Measurements from ENCODE around the gene PCOLCE2. TPM values are rescaled to one million over a fixed set of nuclear protein-coding genes. Genes with fewer than 3 reads are reported as not detected.

PCOLCE2 gene
- total RNA-seq, 1 experiment from 2014 or later, result 13.5 TPM

DNA sequence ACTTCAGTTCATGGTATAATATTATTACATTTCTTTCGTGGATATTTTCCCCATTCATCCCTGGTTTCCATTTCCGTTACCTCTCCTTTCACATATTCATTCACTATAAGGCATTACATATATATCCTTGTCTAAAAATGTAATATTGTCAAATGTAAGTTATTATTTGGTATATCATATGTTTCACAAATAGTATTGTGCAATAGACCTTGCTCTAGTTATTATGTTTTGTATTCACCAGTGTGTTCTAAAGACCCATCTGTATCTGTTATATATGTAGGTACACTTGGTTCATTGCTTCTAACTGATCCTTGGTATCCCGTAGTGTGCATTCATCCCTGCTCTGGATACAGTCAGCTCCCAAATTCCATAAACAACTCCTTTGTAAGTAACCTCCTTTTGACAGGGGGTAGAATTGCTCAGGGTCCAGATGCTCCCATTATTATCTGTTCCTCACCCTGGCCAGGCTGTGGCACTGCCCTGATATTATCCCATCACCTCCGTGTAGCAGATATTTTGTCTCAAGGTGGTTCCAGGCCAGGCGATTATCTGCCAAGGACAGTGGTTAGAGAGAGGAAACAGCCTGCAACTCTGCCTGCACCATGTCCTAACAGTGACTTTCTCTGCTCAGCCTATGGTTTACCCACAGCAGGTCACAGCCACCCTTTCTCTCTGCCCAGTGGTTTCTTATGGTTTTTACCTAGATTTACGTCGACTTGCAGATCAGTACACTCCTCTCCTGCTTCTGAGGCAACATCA lies 45.4 kb upstream of the PCOLCE2 start (continued):
- TF ChIP-seq, protein P1, sequence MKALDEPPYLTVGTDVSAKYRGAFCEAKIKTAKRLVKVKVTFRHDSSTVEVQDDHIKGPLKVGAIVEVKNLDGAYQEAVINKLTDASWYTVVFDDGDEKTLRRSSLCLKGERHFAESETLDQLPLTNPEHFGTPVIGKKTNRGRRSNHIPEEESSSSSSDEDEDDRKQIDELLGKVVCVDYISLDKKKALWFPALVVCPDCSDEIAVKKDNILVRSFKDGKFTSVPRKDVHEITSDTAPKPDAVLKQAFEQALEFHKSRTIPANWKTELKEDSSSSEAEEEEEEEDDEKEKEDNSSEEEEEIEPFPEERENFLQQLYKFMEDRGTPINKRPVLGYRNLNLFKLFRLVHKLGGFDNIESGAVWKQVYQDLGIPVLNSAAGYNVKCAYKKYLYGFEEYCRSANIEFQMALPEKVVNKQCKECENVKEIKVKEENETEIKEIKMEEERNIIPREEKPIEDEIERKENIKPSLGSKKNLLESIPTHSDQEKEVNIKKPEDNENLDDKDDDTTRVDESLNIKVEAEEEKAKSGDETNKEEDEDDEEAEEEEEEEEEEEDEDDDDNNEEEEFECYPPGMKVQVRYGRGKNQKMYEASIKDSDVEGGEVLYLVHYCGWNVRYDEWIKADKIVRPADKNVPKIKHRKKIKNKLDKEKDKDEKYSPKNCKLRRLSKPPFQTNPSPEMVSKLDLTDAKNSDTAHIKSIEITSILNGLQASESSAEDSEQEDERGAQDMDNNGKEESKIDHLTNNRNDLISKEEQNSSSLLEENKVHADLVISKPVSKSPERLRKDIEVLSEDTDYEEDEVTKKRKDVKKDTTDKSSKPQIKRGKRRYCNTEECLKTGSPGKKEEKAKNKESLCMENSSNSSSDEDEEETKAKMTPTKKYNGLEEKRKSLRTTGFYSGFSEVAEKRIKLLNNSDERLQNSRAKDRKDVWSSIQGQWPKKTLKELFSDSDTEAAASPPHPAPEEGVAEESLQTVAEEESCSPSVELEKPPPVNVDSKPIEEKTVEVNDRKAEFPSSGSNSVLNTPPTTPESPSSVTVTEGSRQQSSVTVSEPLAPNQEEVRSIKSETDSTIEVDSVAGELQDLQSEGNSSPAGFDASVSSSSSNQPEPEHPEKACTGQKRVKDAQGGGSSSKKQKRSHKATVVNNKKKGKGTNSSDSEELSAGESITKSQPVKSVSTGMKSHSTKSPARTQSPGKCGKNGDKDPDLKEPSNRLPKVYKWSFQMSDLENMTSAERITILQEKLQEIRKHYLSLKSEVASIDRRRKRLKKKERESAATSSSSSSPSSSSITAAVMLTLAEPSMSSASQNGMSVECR (CRISPR knock-in tag; IDR thresholded peaks at IDR 0.05; ENCODE audit: borderline replicate concordance), result no peak
- TF ChIP-seq, protein P2, sequence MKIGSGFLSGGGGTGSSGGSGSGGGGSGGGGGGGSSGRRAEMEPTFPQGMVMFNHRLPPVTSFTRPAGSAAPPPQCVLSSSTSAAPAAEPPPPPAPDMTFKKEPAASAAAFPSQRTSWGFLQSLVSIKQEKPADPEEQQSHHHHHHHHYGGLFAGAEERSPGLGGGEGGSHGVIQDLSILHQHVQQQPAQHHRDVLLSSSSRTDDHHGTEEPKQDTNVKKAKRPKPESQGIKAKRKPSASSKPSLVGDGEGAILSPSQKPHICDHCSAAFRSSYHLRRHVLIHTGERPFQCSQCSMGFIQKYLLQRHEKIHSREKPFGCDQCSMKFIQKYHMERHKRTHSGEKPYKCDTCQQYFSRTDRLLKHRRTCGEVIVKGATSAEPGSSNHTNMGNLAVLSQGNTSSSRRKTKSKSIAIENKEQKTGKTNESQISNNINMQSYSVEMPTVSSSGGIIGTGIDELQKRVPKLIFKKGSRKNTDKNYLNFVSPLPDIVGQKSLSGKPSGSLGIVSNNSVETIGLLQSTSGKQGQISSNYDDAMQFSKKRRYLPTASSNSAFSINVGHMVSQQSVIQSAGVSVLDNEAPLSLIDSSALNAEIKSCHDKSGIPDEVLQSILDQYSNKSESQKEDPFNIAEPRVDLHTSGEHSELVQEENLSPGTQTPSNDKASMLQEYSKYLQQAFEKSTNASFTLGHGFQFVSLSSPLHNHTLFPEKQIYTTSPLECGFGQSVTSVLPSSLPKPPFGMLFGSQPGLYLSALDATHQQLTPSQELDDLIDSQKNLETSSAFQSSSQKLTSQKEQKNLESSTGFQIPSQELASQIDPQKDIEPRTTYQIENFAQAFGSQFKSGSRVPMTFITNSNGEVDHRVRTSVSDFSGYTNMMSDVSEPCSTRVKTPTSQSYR (CRISPR knock-in tag; IDR thresholded peaks at IDR 0.05), result no peak
- TF ChIP-seq RORB (CRISPR knock-in tag; IDR thresholded peaks at IDR 0.05) (no peak), ATF1 (CRISPR knock-in tag; IDR thresholded peaks at IDR 0.05) (no peak), ESRRA (CRISPR knock-in tag; IDR thresholded peaks at IDR 0.05; ENCODE audit: borderline replicate concordance) (no peak), SP1 (CRISPR knock-in tag; conservative IDR thresholded peaks at IDR 0.05) (no peak), JUN (CRISPR knock-in tag; IDR thresholded peaks at IDR 0.05) (no peak), NR3C1 (CRISPR knock-in tag; conservative IDR thresholded peaks at IDR 0.05; ENCODE audit: low read depth) (no peak)
- TF ChIP-seq, protein P3, sequence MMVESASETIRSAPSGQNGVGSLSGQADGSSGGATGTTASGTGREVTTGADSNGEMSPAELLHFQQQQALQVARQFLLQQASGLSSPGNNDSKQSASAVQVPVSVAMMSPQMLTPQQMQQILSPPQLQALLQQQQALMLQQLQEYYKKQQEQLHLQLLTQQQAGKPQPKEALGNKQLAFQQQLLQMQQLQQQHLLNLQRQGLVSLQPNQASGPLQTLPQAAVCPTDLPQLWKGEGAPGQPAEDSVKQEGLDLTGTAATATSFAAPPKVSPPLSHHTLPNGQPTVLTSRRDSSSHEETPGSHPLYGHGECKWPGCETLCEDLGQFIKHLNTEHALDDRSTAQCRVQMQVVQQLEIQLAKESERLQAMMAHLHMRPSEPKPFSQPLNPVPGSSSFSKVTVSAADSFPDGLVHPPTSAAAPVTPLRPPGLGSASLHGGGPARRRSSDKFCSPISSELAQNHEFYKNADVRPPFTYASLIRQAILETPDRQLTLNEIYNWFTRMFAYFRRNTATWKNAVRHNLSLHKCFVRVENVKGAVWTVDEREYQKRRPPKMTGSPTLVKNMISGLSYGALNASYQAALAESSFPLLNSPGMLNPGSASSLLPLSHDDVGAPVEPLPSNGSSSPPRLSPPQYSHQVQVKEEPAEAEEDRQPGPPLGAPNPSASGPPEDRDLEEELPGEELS (CRISPR knock-in tag; IDR thresholded peaks at IDR 0.05), result no peak

DNA sequence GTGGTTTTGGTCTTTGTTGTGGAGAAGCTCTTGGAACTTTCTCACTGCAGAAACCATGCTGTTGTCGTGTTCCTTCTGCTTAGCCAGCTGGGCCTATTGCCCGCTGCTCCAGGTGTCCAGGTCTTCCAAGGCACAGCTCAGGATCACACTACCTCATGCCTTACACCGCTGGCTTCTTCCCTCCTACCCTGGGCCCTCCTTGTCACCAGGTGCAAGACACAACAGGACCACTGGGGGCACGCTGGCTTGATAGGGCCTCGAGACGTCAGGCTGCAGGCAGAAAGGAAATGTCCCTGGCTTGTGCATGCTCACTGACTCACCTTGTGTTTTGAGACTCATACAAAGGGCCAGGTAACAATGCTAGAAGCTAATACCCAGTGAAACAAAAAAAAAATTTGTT lies 42.3 kb upstream of the PCOLCE2 start:
- peak; percentile 99 for ATAC-seq
- POLR2A ChIA-PET, result no interaction called here
- CTCF ChIA-PET, result interaction anchor here (0.5 to 3.8 kb wide), 27 partner anchors 8 to 138 kb away, joined by 3 to 26 read pairs (median 4); partner anchors contain the start of genes PAQR9, PCOLCE2 and U2SURP

More for the DNA sequence above, 42.3 kb upstream of the PCOLCE2 start:
- Mint-ChIP-seq H3K4me1 (peaks cover 8% of the 10 kb centered on the region), H3K27ac (no peak overlapping the region), H3K36me3 (no peaks in the 10 kb centered on the region), H3K27me3 (ENCODE audit: low read depth) (no peaks in the 10 kb centered on the region), H3K9me3 (peaks cover 9% of the 10 kb centered on the region), H3K4me3 (no peak overlapping the region)
- peak; percentile 76 for DNase-seq (ENCODE audit: low spot score)
- TF ChIP-seq, protein P4, sequence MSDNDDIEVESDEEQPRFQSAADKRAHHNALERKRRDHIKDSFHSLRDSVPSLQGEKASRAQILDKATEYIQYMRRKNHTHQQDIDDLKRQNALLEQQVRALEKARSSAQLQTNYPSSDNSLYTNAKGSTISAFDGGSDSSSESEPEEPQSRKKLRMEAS (CRISPR knock-in tag; IDR thresholded peaks at IDR 0.05), result peak; percentile 62; the same call in 1 of the 2 replicates
- TF ChIP-seq GTF2I (CRISPR knock-in tag; conservative IDR thresholded peaks at IDR 0.05) (no peak), TEAD1 (CRISPR knock-in tag; IDR thresholded peaks at IDR 0.05) (0 out of 2 replicates have a peak, but pooled peaks have one; percentile 35), ATF1 (CRISPR knock-in tag; IDR thresholded peaks at IDR 0.05) (no peak), IRF2 (CRISPR knock-in tag; IDR thresholded peaks at IDR 0.05; ENCODE audit: borderline replicate concordance, low read depth) (no peak), FOXP1 (CRISPR knock-in tag; IDR thresholded peaks at IDR 0.05; ENCODE audit: borderline replicate concordance) (0 out of 2 replicates have a peak, but pooled peaks have one; percentile 46)
- TF ChIP-seq, protein P5, sequence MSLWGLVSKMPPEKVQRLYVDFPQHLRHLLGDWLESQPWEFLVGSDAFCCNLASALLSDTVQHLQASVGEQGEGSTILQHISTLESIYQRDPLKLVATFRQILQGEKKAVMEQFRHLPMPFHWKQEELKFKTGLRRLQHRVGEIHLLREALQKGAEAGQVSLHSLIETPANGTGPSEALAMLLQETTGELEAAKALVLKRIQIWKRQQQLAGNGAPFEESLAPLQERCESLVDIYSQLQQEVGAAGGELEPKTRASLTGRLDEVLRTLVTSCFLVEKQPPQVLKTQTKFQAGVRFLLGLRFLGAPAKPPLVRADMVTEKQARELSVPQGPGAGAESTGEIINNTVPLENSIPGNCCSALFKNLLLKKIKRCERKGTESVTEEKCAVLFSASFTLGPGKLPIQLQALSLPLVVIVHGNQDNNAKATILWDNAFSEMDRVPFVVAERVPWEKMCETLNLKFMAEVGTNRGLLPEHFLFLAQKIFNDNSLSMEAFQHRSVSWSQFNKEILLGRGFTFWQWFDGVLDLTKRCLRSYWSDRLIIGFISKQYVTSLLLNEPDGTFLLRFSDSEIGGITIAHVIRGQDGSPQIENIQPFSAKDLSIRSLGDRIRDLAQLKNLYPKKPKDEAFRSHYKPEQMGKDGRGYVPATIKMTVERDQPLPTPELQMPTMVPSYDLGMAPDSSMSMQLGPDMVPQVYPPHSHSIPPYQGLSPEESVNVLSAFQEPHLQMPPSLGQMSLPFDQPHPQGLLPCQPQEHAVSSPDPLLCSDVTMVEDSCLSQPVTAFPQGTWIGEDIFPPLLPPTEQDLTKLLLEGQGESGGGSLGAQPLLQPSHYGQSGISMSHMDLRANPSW (CRISPR knock-in tag; conservative IDR thresholded peaks at IDR 0.05; ENCODE audit: low read depth), result no peak
- TF ChIP-seq, protein P6, sequence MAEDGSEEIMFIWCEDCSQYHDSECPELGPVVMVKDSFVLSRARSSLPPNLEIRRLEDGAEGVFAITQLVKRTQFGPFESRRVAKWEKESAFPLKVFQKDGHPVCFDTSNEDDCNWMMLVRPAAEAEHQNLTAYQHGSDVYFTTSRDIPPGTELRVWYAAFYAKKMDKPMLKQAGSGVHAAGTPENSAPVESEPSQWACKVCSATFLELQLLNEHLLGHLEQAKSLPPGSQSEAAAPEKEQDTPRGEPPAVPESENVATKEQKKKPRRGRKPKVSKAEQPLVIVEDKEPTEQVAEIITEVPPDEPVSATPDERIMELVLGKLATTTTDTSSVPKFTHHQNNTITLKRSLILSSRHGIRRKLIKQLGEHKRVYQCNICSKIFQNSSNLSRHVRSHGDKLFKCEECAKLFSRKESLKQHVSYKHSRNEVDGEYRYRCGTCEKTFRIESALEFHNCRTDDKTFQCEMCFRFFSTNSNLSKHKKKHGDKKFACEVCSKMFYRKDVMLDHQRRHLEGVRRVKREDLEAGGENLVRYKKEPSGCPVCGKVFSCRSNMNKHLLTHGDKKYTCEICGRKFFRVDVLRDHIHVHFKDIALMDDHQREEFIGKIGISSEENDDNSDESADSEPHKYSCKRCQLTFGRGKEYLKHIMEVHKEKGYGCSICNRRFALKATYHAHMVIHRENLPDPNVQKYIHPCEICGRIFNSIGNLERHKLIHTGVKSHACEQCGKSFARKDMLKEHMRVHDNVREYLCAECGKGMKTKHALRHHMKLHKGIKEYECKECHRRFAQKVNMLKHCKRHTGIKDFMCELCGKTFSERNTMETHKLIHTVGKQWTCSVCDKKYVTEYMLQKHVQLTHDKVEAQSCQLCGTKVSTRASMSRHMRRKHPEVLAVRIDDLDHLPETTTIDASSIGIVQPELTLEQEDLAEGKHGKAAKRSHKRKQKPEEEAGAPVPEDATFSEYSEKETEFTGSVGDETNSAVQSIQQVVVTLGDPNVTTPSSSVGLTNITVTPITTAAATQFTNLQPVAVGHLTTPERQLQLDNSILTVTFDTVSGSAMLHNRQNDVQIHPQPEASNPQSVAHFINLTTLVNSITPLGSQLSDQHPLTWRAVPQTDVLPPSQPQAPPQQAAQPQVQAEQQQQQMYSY (CRISPR knock-in tag; IDR thresholded peaks at IDR 0.05), result peak; percentile 87
- TF ChIP-seq, protein P7, sequence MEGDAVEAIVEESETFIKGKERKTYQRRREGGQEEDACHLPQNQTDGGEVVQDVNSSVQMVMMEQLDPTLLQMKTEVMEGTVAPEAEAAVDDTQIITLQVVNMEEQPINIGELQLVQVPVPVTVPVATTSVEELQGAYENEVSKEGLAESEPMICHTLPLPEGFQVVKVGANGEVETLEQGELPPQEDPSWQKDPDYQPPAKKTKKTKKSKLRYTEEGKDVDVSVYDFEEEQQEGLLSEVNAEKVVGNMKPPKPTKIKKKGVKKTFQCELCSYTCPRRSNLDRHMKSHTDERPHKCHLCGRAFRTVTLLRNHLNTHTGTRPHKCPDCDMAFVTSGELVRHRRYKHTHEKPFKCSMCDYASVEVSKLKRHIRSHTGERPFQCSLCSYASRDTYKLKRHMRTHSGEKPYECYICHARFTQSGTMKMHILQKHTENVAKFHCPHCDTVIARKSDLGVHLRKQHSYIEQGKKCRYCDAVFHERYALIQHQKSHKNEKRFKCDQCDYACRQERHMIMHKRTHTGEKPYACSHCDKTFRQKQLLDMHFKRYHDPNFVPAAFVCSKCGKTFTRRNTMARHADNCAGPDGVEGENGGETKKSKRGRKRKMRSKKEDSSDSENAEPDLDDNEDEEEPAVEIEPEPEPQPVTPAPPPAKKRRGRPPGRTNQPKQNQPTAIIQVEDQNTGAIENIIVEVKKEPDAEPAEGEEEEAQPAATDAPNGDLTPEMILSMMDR (IDR thresholded peaks at IDR 0.05), result peak; percentile 15; the same call in 1 of the 2 replicates
